Skin of body (tissue), 2 donors: Measurements from ENCODE around the gene ECE1. TPM values are rescaled to one million over a fixed set of nuclear protein-coding genes. Genes with fewer than 3 reads are reported as not detected.

Source experiments
- DNase-seq: peaks from one replicate; lab custom pipeline; 2025; lab: John Stamatoyannopoulos, UW
- total RNA-seq: library from RNA; depleted of rRNA; stranded (reverse); fragments of >200 nt; gene quantifications from one replicate; pipeline ENCODE4 v1.2.3, GENCODE V29; 2014

ECE1 gene
- total RNA-seq, 1 donor from 2014 or later: 33.1 TPM

DNA sequence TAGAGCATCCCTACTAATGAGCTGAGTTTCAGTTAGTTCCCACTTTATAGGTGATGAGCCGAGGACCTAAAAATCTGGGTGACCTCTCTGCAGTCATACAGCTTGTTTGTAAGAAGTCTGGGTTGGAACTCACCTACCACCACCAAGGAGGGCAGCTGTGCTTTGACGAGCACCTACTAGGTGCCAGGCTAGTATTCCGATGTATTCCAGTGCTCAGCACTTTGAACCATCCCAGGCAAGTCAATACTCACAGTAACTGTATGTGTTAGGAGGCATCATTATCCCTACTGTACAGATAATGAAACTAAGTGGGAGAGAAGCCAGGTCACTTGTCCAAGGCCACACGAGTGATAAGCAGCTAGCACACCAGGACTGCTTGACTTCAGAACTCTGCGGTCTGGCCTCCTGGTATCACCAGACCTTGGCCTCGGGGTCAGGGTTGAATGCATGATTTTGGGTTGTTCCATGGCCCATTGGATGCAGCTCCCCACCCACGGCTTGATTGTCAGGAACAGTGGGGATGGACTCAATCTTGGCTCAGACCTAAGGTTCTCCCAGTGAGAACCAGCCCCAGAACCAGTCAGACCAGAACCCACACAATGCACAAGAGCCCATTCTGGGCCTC, 20.7 kb downstream of the ECE1 start:
- DNase-seq: no peak

DNA sequence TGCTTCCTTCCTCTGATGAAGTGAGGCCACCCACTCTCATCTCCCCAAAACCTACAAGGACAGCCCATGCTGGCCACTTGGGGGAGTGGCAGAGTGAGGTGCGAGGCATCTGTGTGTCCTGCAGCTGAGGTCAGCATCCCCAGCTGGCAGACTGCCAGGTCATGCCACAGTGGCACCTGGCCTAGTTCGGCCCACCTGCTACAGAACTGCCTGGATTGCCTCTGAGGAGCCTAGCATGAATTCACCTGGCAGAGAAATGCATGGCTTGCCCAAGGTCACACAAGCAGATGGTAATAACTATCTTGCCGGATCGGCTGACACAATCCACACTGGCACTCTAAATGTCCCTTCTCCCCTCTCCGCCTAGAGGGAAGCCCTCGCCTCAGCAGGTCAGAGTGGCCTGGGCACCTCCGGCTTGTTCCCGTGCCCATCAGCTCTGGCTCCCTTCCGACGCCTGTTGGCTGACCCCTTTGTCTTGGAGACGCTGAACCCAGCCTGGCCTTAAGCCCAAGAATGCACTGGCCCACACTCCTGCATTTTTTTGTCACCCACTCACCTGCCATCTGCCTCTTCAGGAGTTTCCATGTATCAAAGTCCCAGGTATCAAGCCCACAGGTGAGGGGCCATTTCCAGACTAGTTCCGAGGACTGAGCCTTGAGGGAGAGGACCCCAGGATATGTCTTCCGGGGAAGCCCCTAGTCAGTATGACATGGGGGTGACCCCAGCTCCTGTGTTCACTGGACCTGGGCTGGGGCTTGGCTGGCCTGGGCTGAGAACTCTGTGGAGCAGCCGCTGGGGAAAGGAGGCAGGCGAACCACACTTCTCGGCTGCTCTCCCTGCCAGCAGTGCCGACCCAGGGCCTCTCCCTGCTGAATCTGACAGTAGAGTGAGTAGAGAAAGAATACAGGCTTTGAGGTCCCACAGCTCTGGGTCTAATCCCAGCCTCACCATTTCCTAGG, 21.7 kb downstream of the ECE1 start:
- DNase-seq: no peak

DNA sequence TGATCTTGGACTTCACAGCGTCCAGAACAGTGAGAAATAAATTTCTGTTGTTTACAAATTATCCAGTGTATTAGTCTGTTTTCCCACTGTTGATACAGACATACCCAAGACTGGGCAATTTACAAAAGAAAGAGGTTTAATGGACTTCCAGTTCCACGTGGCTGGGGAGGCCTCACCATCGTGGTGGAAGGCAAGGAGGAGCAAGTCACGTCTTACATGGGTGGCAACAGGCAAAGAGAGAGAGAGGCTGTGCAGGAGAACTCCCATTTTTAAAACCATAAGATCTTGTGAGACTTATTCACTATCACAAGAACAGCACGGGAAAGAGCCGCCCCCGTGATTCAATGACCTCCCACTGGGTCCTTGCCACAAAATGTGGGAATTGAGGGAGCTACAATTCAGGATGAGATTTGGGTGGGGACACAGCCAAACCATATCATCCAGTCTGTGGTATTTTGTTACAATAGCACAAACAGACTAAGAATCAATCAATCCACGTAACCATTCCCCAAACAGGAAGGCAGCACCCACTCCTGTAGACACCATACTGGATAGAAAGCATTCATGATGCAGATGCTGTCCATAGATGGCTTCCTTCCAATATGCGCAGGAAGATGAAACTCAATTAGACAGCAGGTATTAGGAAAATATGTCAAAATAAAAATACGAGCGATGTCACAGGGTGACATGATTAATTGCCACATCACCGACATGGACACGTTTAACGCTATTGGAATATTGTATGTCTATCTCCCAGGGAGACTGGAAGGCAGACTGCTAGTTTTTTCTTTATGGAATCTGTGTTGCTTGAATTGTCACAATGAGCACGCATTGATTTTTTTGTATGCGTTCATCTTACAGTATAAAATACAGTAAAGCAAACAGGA, 22.8 kb downstream of the ECE1 start:
- DNase-seq: no peak

DNA sequence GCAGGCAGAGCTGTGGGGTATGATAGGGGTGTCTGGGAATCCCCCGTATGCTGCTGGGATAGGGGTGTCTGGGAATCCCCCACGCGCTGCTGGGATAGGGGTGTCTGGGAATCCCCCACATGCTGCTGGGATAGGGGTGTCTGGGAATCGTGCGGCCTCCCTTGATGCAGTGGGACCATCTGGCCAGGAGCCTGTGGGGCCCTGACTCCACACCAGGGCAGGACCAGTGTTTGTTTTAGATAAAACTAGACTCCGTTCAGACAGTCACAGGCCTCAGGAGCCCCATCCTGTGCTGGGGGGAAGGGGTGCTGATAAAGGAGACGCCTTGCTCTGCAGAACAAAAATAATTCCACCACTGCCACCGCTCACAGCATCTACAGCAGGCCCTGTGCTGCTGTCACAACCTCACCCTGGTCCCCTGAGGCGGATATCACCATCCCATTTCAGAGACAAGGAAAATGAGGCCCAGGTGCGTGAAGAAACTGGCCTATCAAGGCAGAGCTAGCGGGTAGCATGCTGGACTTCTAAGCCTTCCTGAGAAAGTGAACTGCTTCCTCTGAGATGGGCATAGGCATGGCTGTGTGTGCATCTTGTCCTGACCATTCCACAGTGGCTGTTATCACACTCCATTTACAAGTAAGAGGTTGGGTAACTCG, 24.0 kb downstream of the ECE1 start:
- DNase-seq: no peak

DNA sequence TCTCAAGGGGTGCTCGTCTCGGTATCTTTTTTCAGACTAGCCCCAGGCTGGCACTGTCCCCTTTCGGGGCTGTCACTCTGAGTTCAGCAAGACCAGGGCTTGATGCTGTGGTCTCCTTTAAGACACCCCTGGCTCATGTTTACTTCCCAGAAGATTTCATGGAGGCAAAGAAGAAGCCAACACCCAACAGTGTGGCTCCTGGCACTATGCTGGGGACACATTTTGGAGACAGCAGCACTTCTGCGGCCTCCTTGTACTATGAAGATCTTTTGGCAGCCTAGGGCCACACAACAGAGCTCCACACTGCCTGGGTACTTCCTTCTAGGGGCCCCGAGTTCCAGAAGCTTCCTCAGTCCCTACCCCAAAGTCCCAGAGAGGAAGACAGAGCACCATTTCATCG, 24.6 kb downstream of the ECE1 start:
- no peak for DNase-seq

GRCh38 chr1:21264898-21265297, 25.4 kb downstream of the ECE1 start:
- no peak for DNase-seq

DNA sequence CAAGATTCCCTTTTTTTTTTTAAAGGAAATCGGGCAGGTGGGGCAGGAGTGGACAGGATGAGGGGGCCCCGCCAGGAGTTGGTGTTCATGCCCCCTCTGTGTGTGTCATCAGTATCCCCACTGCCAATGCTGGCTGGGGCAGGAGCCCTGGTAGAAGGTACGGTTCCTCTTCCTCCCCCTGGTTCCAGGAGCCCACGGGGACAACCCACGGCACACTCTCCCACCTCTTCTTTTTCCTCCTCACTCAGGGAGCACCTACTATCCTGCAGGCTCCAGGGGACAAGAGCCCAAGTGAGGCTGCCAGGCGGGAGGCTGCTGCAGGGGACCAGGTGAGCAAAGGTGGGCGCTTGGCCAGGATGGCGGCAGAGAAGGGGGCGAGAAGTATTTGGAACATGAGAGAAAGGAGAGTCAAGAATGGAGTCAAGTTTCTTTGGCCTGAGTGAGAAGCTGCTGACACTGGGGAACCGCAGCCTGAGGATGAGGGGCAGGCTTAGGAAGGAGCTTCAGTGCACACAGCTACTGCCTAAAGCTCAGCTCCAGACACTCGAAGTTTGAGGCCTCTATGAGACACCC, 26.5 kb downstream of the ECE1 start:
- DNase-seq: no peak

- DNase-seq: no peak
These were observed 27.2 kb downstream of the ECE1 start for GRCh38 chr1:21263052-21263429.

- DNase-seq: peak; percentile 66
These were observed 27.8 kb downstream of the ECE1 start for GRCh38 chr1:21262293-21263051.

DNA sequence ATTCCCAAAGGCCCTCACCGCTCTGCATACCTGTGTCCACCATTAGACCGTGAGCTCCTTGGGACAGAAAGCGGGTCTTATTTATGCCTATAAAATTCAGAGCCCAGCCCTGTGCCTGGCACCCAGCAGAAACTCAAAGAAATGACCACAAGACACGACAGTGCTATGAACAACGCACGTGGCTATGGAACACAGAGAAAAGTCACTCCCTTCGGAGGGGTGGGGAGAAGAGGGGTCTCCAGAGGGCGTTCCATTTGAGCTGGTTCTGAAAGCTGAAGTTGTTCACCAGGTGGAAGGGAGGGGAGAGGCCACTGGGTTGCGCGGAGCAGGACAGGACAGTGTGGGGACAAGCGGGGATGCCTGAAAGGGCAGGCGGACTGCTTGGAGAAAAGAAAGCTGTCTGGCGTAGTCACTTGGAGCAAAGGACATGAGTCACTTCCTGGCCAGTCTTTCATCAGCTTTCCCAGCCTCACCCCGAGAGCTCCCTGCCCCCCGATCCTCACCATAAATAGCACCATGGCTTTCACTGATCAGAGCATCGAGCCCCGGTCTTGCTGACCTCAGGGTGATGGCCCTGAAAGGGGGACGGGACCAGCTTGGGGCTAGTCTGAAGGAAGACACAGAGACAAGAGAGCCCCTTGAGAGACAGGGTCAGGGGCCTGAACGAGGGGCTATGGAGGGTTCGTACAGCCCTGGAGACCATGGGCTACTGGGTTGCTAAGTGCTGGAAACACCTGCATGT, 28.5 kb downstream of the ECE1 start:
- peak; percentile 76 for DNase-seq

GRCh38 chr1:21260405-21261125, 29.7 kb downstream of the ECE1 start:
- no peak for DNase-seq

GRCh38 chr1:21259316-21260076, 30.8 kb downstream of the ECE1 start:
- no peak for DNase-seq

DNA sequence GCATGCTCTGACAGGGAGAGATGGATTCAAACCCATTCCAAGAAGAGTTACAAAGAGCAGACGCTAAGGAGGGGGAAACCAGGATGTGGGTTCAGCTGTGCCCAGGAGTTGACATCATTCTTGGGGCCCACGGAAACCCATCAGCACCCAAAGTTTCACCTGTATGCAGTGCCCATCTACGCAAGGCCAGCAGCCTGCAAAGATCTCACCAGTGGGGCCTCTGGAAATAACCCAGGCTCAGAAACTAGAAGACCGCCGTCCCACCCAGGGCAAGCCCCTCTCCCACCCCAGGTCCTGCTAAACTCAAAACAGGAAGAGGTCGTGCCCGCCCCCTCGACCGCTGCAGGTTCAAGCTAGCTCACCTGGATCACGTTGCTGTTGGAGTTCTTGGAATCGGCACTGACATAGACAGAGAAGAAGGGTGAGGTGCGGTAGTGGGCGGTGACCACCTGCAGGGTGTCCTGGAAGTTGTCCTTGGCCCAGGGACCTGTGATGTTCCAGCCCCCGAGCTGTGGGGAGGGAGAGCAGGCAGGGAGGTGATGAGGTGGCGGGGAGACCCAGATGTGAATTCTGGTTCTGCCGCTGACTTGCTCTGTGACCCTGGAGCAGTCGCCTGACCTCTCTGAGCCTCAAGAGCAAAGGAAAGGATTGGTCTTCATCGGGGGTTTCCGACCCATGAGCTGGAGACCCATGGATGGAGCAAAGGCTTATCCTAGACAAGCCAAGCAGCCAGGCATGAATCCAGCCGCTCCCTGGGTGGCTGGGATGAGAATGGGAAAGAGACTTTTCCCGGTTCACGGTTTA, 31.7 kb downstream of the ECE1 start:
- no peak for DNase-seq

DNA sequence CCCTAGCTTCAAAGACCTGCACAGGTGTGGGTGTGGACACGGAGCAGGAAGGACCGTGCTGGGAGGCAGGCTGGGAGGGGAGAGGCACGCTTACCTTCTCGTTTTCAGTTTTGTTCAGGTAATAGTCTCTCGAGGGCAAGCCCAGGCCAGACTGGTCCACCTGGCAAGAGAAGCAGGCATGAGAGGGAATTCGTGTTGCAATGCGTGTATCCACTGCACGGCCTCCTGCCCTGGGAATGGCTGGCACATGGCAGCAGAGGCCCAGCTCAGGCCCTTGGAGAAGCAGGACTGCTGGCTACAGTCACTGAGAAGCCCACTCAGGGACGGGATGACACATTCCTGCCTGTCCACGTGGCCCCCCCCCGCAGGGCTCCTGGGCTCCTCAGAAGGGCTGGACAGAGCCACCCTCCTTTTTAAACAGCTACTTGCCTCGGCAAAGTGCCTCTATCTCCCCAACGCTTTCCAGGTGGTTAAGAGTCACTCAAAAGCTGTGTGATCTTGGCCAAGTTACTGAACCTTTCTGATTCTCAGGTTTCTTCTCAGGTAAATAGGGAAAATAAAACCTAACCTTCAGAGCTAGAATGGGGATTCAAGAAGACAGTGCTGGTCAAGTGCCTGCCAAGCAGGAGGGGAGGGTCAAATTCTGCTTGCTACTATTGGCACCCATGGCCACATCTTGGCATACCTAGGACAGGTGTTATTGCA, 32.7 kb downstream of the ECE1 start:
- no peak for DNase-seq

DNA sequence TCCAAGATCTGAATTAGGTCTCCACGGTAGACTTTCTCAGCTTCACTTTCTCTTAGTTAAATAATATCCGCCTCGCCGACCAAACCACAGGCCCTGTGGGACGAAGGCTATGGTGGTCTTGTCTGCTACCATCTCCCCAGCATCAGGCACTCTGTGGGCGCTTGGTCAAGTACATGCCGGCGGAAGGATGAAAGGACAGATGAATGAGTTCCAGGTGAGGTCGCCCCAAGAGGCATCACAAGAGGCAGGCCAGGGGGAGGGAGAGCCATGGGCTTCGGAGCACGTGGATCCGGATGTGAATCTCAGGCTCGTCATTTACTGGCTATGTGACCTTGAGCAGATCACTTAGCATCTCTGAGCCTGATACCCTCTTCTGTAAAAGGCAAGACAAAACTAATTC, 33.5 kb downstream of the ECE1 start:
- no peak for DNase-seq

DNA sequence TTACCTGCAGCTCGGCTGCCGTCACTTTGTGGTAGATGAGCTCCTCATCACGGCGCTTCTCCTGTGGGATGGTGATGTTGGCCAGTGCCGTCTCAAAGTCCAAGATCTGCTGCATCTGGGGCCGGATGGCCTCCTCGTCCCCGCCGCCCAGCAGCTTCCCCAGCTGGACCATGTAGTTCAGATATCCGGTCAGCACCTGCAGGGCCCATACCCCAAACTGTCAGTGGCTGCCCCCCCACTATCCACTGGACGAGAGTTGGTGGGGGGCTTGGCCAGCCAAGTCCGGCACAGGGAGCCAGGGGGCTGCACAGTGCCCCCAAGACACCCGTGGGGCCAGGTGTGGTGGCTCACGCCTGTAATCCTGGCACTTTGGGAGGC, 34.3 kb downstream of the ECE1 start:
- DNase-seq: no peak
